Activated T-helper 9 cell treated with anti-CD3 and anti-CD28 coated beads, Interleukin-2, amount 50 U/mL, for 16 hours (primary cell): ENCODE results near the gene SEPHS2.
"Not testable (repeated sequence)": the region's sequence is repeated elsewhere in the genome, so short reads cannot be mapped to it uniquely, and the experiment has no call there.

Experiments
- DNase-seq: peaks from one replicate; pipeline ENCODE4 v3.0.0-alpha.2; 2020; ENCODE audit warnings: low read depth

The SEPHS2 gene

DNA sequence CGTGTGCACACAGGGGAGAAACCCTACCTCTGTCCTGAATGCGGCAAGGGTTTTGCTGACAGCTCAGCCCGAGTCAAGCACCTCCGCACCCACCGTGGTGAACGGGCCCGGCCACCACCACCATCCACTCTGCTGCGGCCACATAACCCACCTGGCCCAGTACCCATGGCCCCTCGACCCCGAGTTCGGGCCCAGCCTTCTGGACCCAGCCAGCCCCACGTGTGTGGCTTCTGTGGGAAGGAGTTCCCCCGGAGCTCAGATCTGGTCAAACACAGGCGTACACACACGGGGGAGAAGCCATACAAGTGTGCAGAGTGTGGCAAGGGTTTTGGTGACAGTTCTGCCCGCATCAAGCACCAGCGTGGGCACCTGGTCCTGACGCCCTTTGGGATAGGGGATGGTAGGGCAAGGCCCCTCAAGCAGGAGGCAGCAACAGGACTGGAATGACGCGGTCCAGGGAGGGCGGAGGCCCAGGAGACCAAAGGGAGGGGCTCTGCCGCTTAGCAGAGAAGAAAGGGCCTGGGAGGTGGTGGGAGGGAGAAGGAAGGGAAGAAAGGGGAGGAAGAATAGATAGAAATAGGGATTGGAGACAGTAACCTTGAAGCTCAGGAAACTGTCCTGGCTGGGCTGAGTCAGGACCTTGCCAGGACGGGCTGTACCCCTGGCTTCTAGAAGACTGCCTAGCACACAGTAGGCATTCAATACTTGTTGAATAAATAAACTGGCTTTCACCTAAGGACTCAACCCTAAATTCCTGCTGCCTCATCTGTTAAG is 46.8 kb downstream of the SEPHS2 start:
- no peak for DNase-seq

DNA sequence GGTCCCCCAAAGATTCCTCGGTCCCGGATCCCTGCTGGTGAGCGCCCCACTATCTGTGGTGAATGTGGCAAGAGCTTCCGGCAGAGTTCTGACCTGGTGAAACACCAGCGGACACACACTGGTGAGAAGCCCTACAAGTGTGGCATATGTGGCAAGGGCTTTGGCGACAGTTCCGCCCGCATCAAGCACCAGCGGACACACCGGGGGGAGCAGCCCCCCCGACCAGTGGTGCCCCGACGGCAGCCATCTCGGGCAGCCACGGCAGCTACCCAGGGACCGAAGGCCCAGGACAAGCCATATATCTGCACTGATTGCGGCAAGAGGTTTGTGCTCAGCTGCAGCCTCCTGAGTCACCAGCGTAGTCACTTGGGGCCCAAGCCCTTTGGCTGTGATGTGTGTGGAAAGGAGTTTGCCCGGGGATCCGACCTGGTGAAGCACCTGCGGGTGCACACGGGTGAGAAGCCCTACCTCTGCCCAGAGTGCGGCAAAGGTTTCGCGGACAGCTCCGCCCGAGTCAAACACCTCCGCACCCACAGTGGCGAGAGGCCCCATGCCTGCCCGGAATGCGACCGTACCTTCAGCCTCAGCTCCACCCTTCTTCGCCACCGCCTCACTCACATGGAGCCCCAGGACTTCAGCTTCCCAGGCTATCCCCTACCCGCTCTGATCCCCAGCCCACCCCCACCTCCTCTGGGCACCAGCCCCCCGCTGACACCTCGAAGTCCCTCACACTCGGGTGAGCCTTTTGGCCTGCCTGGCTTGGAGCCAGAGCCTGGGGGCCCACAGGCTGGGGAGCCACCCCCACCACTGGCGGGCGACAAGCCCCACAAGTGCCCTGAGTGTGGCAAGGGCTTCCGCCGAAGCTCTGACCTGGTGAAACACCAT is 47.7 kb downstream of the SEPHS2 start:
- DNase-seq = no peak

DNA sequence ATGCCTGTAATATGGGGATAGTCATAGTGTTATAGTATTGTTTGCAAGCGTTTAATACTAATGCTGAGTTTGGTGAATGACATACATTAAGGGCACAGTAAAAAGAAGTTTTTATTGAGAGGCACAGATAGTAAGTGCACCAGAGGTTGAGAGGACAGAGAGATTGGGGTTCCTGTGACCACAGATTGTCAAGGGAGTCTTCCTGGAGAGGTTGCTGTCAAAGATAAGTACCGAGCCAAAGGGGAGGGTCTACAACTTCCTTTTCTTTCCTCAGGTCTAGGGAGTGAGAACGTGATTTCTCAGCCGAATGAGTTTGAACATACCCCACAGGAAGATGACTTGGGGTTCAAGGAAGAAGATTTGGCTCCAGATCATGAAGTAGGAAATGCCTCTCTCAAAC is 48.6 kb downstream of the SEPHS2 start:
- DNase-seq = no peak

DNA sequence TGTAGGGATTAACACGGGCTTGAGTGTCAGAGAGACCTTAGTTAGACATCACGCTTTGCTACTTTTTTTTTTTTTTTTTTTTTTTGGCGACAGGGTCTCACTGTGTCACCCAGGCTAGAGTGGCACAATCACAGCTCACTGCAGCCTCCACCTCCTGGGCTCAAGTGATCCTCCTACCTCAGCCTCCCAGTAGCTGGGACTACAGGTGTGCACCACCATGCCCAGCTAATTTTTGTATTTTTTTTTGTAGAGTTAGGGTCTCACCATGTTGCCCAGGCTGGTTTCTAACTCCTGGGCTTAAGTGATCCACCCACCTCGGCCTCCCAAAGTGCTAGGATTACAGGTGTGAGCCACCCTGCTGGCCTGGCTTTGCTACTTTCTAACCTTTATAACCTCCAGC is 49.0 kb downstream of the SEPHS2 start:
- DNase-seq = not testable (repeated sequence)

DNA sequence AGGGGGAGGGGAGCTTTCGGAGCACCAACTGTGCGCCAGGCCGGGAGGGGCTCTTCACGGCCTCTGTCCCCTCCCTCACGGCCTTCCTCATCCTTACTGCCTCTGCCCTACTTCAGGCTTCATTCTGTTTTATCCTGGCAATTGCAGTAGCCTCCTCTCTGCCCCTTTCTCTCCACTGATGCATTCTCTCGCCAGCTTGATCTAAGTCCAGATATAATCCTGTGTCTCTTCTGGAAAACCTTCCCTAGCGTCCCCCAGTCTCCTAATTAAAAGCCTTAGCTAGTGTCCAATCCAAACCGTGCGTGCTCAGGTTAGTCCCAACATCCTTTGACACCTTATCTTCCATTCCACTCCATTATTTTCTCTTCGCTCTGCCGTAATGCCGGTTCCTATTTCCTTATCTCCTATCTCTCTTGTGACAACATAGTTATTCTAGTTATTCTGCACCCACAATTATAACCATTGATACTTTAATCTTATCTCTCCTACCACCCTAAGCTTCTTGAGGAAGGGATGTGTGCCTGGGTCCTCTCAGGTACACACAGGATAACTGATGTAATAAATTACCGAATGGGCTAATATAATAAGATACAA is 49.6 kb downstream of the SEPHS2 start:
- no peak for DNase-seq

DNA sequence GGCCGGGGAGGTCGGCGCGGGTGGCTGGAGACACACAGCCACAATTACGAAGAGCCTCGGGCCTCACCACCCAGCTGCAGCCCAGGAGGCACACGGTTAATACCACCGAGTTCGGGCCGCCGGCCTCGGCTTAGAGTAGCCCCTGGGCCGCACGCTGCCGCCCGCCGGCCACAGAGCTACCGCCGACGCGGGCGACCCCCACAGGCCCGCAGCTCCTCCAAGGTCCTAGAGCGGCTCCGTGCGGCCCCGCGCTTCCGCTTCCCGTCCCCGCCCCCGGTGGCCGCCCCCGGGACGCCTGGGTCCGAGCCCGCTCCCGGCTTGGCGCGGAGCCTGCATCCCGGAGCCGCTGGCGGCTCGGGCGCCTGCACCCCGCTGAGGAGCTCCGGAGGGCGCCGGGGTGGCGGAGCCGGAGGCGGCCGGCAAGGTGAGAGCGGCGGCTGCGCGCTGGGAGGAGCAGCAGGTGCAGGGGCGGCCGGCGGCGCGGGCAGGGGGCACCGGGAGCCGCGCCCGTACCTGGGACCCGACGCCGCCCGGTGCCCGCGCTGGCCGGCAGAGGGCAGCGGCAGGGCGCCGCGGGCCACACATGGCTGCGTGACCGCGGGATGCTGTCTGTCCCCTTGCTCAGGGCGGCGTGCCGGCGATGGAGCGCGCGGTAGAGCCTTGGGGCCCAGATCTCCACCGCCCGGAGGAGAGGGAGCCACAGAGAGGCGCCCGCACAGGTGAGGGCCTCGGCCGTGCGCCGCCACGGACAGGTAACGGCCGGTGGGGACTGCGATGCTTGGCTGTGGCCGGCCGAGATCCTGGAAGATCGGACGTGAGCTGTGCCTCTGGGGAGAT is 50.3 kb downstream of the SEPHS2 start, which contains the start of gene ZNF48:
ZNF48 (plus strand) TSS at position 266 of the 837 bp plus-strand sequence; CDS start at position 641, 375 bp downstream.
- peak; percentile 59 for DNase-seq

DNA sequence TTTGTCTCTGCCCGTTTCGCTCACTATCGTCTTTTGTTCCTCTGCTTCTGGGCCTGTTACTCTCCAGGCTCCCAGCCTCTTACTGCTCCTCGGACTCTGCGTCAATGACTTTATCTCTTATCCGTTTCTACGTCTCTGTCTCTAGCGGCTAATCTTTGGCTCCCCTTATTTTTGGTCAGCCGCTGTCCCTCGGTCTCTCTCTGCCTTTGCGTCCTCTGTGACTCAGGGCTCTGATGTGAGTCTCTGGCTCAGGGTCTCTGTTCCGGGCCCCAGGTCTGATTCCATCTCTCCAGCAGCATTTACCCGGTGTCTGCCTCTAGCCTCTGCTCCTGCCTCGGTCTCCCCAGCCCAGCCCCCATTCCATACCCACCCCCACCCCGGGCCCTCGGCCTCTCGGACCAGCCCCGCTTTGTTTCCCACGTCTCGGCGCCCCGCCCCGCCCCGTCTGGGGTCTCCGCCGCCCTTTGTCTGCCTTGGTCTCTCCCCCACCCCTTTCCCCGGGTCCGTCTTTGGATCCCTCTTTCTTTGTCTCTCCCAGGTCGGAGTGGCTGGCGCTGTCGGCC is 51.0 kb downstream of the SEPHS2 start:
- no peak for DNase-seq
